ENCODE data around the gene MUS81.

Gene MUS81

GRCh38 chr11:65892661-65893317 lies 32.6 kb downstream of the MUS81 start:
- DNase-seq (ENCODE audit: low read depth), result no peak

GRCh38 chr11:65894034-65894591 lies 33.9 kb downstream of the MUS81 start:
- DNase-seq (ENCODE audit: low read depth), result no peak

GRCh38 chr11:65895482-65895981 lies 35.3 kb downstream of the MUS81 start:
- DNase-seq (ENCODE audit: low read depth), result no peak

GRCh38 chr11:65896034-65896999 lies 36.1 kb downstream of the MUS81 start:
- DNase-seq (ENCODE audit: low read depth), result no peak

GRCh38 chr11:65897020-65897471 lies 36.8 kb downstream of the MUS81 start:
- DNase-seq (ENCODE audit: low read depth), result no peak

GRCh38 chr11:65898656-65899355 lies 38.6 kb downstream of the MUS81 start:
- no peak for DNase-seq (ENCODE audit: low read depth)

- no peak for DNase-seq (ENCODE audit: low read depth)
Observed at GRCh38 chr11:65899356-65900124, 39.3 kb downstream of the MUS81 start.

- peak; percentile 92 for DNase-seq (ENCODE audit: low read depth)
Observed at GRCh38 chr11:65900125-65900898, 40.1 kb downstream of the MUS81 start, which contains the start of gene FOSL1. TSS of gene FOSL1 (minus strand) at chr11:65900388. CDS start at chr11:65900339, 49 bp downstream.

- DNase-seq (ENCODE audit: low read depth), result no peak
Observed at GRCh38 chr11:65900899-65901180, 40.6 kb downstream of the MUS81 start.

GRCh38 chr11:65903068-65903481 lies 42.8 kb downstream of the MUS81 start:
- DNase-seq (ENCODE audit: low read depth), result peak; percentile 90

- DNase-seq (ENCODE audit: low read depth), result no peak
Observed at GRCh38 chr11:65903715-65904114, 43.5 kb downstream of the MUS81 start.

GRCh38 chr11:65906602-65907001 lies 46.4 kb downstream of the MUS81 start:
- no peak for DNase-seq (ENCODE audit: low read depth)

GRCh38 chr11:65907878-65908277 lies 47.6 kb downstream of the MUS81 start:
- no peak for DNase-seq (ENCODE audit: low read depth)

- DNase-seq (ENCODE audit: low read depth), result peak; percentile 97
Observed at GRCh38 chr11:65911682-65912568, 51.7 kb downstream of the MUS81 start.

- no peak for DNase-seq (ENCODE audit: low read depth)
Observed at GRCh38 chr11:65912845-65913244, 52.6 kb downstream of the MUS81 start.

GRCh38 chr11:65915101-65915820 lies 55.0 kb downstream of the MUS81 start:
- no peak for DNase-seq (ENCODE audit: low read depth)

- DNase-seq (ENCODE audit: low read depth), result peak; percentile 97
Observed at GRCh38 chr11:65915821-65916251, 55.6 kb downstream of the MUS81 start.
